GM12864 (cell line): ENCODE results near the gene RC3H2.
A peak's percentile ranks its signal among the peaks of the same experiment; 100 is the strongest.

Experiments used
- DNase-seq: peaks from one replicate; pipeline ENCODE4 v3.0.0-alpha.2; 2011; ENCODE audit warnings: low read depth
- H3K4me3 ChIP-seq: 2 replicates; pipeline ENCODE4 v1.5.1; 2011; ENCODE audit warnings: mild to moderate bottlenecking, low read depth, low read length, control low read depth
- TF ChIP-seq, protein P1 (sequence below): IDR thresholded peaks from 2 replicates; pipeline ENCODE4 v1.5.1; 2011; ENCODE audit warnings: low read depth, mild to moderate bottlenecking, moderate library complexity, low read length, control low read depth, inconsistent platforms; ENCODE audit errors: missing control alignments

Gene RC3H2

DNA sequence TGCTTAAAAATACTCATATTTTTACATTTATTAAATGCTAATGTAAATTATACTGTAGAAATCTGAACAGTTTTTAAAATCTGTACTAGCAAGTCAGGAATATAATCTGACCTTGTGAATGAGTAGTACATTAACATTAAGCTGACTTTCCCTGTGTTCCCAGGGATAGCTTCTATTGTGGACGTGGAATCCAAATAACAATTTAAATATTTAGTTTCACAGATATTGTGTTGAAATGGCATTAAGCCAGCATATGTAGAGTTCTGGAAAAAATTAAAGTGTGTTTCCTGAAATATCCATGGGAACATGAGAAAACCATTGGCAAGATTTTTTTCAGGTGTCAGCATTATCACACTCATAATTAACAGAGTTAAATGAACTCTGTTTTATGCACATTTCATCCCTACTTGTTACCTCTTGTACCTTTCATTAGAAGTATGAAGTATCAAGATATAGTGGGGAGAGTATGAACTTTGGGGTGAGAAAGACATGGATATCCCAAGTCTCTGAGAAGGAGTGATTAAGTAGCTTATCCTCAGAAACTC, 41.4 kb upstream of the RC3H2 start:
- no peak overlapping the region for H3K4me3 ChIP-seq
- TF ChIP-seq, protein P1, sequence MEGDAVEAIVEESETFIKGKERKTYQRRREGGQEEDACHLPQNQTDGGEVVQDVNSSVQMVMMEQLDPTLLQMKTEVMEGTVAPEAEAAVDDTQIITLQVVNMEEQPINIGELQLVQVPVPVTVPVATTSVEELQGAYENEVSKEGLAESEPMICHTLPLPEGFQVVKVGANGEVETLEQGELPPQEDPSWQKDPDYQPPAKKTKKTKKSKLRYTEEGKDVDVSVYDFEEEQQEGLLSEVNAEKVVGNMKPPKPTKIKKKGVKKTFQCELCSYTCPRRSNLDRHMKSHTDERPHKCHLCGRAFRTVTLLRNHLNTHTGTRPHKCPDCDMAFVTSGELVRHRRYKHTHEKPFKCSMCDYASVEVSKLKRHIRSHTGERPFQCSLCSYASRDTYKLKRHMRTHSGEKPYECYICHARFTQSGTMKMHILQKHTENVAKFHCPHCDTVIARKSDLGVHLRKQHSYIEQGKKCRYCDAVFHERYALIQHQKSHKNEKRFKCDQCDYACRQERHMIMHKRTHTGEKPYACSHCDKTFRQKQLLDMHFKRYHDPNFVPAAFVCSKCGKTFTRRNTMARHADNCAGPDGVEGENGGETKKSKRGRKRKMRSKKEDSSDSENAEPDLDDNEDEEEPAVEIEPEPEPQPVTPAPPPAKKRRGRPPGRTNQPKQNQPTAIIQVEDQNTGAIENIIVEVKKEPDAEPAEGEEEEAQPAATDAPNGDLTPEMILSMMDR = no peak
- DNase-seq = no peak

DNA sequence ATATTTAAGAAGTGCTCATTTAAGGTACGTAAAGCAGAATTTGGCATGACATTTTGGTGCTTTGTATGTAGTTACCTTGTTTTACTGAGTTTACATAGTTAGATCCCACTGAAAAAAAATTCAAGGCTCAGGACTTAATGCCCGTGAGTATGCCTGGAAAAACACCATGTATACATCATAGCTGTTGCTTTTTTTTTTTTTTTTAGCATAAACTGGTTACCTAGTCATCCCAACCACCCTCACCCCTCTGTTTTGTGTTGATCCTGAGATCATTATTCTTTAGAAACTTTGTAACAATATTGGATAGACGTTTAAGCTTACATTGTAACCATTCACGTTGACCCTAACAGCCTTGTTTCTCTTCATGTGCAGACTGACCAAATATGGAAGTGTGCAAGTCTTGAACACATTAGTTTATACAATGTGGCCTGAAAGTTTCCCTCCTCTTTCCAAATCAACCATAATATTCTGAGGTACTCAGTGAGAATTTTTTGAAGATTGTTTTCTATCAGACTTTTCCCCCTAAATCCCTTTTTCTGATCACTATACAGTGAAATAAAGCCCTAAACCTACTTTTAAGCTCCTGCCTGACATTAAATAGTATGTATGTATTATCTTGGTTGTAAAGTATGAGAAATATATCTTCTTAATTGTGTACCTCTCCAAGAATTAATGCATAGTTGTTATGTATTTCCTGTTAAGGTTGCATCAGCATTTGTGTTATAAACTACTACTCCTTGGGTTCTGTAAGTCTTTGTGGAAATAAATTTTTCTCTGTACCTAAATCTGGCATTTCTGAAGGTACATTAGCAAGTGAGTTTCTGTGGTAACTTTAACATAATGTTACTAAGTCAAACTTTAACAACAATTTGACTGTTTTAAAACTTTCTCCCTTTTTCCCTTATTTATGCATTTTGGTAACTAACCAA, 40.1 kb upstream of the RC3H2 start:
- TF ChIP-seq, protein P1 = no peak
- no peak for DNase-seq
- H3K4me3 ChIP-seq = no peak overlapping the region

DNA sequence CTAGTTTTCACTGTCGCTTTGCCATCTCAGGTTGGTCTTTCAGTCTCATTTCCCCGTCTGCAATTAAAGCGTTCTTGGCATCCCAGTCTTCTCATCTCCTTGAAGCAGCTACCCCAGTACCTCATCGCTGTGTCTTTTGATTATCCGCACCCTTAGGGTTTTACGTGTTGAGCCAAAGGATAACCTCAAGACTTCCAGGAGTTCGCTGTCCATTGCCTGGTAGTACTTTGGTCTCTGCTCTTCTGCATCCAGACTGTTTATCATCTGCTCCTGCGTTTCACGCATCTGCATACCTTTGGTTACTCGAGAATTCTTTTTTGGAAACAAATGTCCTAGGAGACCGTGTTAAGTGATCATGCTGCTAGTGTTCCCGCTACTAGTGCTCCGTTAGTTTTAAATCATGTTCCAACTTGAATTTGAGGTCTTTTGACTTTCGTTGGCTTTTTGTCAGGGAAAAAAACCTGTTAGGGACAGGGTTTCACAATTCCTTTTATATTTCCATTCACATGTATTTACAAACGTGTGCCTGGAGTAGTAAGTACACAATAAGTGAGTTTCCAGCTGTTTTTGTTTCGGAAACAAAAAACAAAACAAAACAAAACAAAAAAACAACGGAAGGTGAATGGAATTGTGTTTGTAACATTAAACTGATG, 36.5 kb upstream of the RC3H2 start:
- TF ChIP-seq, protein P1 = no peak
- DNase-seq = no peak
- H3K4me3 ChIP-seq = peak overlapping the region; percentile 86

DNA sequence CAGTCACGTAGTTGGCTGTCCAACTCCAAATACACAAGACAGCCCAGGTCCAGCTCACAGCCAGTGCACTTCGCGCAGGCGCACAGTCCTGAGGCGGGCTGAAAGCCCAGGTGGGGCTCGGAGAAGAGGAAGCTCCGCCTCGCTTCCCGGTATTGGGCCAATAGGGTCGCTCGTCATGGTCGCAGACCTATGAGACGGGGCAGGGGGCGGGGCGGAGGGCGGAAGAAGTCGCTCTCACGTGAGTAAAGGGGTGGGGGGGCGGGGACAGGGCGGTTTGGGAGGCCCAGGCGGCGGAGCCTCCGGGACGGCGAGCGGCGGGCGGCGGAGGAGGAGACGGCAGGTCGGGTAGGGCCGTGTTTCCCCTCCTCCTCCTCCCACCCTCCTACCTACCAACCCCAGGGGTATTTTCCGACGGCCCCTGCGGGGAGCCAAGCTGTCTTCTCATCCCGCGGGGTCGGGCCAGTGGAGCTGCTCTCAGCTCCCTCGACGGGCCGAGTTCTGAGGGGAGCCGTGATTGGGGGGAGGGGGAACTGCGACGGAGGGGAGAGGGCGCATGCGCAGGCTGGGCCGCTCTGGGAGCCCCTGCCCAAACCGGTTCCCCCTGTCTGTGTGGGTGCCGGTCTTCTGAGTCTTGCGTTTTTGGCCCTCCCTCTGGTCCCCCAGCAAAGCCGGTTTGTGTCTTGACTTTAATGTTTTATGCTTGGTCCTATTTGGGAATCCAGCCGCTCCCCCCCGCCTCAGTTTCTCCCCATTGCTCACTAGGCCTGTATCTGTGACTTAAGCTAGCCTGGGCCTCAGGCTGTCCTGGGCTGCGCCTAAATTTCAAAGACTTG, 35.8 kb upstream of the RC3H2 start, which contains the start of gene RABGAP1:
Gene RABGAP1 (plus strand): TSS at position 272 of the 833 bp plus-strand sequence. CDS start 16,040 bp downstream, outside the sequence.
- peak; percentile 96 for DNase-seq
- peak within 1 kb of the TSS; percentile 86 for H3K4me3 ChIP-seq
- TF ChIP-seq, protein P1 = no peak

DNA sequence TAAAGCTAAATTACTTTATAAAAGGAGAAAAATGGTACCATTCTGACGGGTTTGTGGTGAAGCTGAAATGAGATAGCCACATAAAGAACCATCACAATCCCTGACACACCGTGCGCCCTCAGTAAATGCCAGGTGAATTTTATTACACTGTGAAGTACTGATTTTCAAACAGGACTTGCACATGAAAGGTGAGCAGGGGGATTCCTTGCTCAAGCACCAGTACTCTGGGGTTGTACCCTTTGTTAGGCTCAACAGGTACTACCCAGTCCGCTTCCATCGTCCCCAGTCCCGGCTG, 35.2 kb upstream of the RC3H2 start:
- TF ChIP-seq, protein P1 = no peak
- H3K4me3 ChIP-seq = peak overlapping the region; percentile 54
- DNase-seq = no peak

DNA sequence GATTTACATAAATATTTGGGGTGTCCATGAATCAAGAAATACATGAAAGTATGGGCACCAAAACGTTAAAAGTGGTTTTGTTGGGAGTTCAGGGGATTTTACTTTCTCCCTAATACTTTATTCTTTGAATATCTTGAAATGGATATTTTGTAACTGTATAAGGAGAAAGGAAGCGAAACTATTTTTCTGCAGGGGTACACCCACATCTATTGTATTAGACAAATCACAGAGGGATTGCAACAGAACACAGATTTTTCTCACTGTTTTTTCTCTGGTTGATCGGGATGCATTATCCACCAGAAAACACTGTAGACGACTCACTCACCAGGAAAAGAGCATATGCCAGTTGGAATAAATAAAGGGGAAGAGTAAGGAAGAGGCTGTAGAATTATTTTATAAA, 34.4 kb upstream of the RC3H2 start:
- H3K4me3 ChIP-seq = no peak overlapping the region
- no peak for DNase-seq
- TF ChIP-seq, protein P1 = no peak
